HG02852 (cell line): ENCODE data around the gene CSNK1G2.
"Not testable (repeated sequence)": the region's sequence is repeated elsewhere in the genome, so short reads cannot be mapped to it uniquely, and the experiment has no call there.

Experiments used
- ATAC-seq: cut with Tn5 transposase; IDR thresholded peaks from one replicate; pipeline ENCODE4 v1.9.1; 2021; ENCODE audit warnings: mild to moderate bottlenecking, moderate library complexity; ENCODE audit not compliant: unreplicated experiment

CSNK1G2 gene

GRCh38 chr19:1986357-1987162 is 45.6 kb downstream of the CSNK1G2 start:
- ATAC-seq: no peak

GRCh38 chr19:1987197-1988187 is 46.5 kb downstream of the CSNK1G2 start:
- ATAC-seq: no peak

- not testable (repeated sequence) for ATAC-seq
Observed at GRCh38 chr19:1988464-1988863, 47.5 kb downstream of the CSNK1G2 start.

GRCh38 chr19:1989513-1990229 is 48.7 kb downstream of the CSNK1G2 start:
- ATAC-seq: no peak

GRCh38 chr19:1990230-1991017 is 49.5 kb downstream of the CSNK1G2 start:
- ATAC-seq: no peak

GRCh38 chr19:1991018-1991913 is 50.3 kb downstream of the CSNK1G2 start:
- no peak for ATAC-seq

- no peak for ATAC-seq
Observed at GRCh38 chr19:1992759-1993260, 51.8 kb downstream of the CSNK1G2 start.

GRCh38 chr19:1997353-1998233 is 56.6 kb downstream of the CSNK1G2 start:
- ATAC-seq: no peak

GRCh38 chr19:1998712-1999708 is 58.0 kb downstream of the CSNK1G2 start:
- ATAC-seq: no peak

GRCh38 chr19:1999856-2000515 is 59.0 kb downstream of the CSNK1G2 start:
- no peak for ATAC-seq

- no peak for ATAC-seq
Observed at GRCh38 chr19:2003874-2004273, 62.9 kb downstream of the CSNK1G2 start.

- ATAC-seq: no peak
Observed at GRCh38 chr19:2010135-2010668, 69.2 kb downstream of the CSNK1G2 start.

GRCh38 chr19:2011169-2011568 is 70.2 kb downstream of the CSNK1G2 start:
- no peak for ATAC-seq

- ATAC-seq: no peak
Observed at GRCh38 chr19:2012941-2013682, 72.1 kb downstream of the CSNK1G2 start.

GRCh38 chr19:2013683-2013961 is 72.7 kb downstream of the CSNK1G2 start:
- no peak for ATAC-seq

- ATAC-seq: no peak
Observed at GRCh38 chr19:2014131-2014571, 73.2 kb downstream of the CSNK1G2 start.
